22Rv1 (cell line): Measurements from ENCODE around the gene FBN1.

Experiments
- H3K27ac ChIP-seq: fragments of 450-650 bp; 2 replicates; pipeline ENCODE4 v1.5.1; 2017
- ZFX ChIP-seq: fragments of 450-650 bp; IDR thresholded peaks from 2 replicates; pipeline ENCODE4 v1.6.1; 2017; ENCODE audit warnings: antibody characterized with exemption, borderline replicate concordance
- TF ChIP-seq, protein P1 (sequence below): fragments of 450-650 bp; IDR thresholded peaks from 2 replicates; pipeline ENCODE4 v1.5.1; 2017; ENCODE audit warnings: mild to moderate bottlenecking

FBN1 gene

DNA sequence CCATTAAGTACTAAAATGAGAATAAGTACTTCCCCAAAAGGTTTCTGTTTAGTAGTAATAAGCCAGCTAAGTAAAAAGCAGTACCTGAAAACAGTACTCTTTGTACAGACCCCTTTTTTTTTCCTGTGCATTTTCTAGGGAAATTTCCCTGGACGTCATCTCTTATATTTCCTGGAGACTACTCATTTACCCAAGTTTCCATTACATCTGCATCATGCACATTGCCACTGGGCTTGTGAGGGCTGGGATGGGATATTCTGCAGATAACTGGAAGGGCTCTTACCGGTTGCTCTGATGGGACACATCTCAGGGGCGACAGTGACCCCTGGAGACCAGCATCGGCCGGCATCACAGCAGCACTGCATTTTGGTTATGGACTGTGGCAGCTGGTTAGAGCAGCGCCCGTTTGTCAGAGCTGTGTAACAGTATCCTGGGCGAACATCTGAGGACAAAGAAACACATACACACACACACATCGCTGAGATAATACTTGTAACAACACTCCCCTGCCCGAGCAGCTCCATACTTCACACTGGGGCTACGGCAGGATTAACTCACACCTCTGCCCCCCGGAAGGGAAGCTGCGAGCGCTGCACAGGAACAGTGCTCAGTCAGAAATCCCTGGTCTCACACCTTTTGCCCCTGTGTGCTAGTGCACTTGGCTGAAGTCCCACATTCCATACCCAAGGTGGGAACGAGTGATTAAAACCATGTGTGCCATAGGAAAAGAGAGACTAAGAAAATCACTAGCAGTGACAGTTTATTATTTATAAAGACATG lies 124.9 kb downstream of the FBN1 start:
- TF ChIP-seq, protein P1, sequence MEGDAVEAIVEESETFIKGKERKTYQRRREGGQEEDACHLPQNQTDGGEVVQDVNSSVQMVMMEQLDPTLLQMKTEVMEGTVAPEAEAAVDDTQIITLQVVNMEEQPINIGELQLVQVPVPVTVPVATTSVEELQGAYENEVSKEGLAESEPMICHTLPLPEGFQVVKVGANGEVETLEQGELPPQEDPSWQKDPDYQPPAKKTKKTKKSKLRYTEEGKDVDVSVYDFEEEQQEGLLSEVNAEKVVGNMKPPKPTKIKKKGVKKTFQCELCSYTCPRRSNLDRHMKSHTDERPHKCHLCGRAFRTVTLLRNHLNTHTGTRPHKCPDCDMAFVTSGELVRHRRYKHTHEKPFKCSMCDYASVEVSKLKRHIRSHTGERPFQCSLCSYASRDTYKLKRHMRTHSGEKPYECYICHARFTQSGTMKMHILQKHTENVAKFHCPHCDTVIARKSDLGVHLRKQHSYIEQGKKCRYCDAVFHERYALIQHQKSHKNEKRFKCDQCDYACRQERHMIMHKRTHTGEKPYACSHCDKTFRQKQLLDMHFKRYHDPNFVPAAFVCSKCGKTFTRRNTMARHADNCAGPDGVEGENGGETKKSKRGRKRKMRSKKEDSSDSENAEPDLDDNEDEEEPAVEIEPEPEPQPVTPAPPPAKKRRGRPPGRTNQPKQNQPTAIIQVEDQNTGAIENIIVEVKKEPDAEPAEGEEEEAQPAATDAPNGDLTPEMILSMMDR, result no peak
- no peak for TF ChIP-seq ZFX
- H3K27ac ChIP-seq, result no peak overlapping the region

DNA sequence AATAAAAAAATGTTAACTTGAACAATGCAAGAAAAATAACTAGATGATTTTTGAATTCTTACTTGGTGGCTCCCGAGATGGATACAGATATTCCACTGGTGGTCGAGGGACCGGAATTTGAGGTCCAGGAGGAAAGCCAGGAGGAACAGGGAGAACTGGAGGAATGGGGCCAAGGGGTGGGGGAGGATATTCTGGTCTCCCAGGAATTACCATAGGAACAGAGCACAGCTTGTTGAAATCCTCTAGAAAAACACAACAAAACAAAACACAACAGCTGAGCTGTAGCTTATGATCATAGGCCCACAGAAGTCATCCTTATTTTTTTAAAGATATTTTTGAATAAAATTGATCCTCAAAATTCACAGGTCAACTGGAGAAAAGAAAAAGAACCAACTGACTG lies 129.4 kb downstream of the FBN1 start:
- H3K27ac ChIP-seq, result no peak overlapping the region
- TF ChIP-seq ZFX, result no peak
- TF ChIP-seq, protein P1, result no peak

DNA sequence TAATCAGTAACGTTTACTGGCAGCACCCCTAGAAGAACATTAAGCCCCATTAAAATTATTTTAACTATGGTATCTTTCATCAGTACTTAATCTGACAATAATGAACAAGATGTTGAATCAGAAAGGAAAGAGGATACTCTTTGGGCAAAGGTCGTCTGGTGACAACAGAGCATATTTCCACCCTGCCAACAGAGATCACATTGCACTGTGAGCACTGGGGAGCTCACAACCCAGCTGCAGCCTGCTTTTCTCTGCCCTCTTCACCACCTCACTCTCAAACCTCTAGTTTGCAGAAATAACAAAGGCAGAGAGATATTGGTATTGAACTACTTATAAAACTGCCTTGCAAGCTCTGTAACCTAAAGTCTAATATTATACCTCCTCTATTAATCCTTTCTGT lies 130.0 kb downstream of the FBN1 start:
- TF ChIP-seq, protein P1, result no peak
- TF ChIP-seq ZFX, result no peak

DNA sequence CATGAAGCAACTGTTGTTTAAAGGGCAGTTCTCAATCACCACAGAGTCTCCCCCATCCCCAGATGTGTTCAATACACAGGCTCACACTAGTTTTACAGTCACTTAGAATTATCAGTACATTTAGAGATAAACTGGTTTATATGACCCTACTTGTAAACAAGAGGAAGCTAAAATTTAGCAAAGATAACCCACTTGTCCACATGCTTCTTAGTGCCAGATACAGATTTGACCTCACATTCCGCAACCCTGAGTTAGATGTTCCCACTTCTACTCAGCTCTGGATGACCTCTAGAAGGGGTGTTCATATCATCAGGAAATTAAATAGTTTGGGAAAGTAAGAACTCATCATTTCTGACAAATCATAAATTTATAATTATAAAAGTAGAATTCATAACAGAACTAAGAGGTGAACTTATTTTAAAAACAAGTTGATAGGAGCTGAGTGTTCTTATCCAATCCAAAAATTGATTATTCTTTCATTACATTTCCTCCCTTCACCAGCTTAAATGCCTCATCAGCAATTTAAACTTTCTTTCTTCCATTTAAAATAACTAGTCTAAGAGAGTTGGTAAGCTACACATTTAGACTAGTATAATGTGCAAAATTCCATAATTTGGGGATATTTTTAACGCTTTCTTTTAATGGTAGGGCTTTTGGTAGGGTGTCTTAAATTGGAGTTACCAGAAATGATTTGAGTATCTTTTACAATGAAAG lies 131.2 kb downstream of the FBN1 start:
- TF ChIP-seq, protein P1, result no peak
- TF ChIP-seq ZFX, result no peak
- no peak overlapping the region for H3K27ac ChIP-seq

More for the DNA sequence above, 130.0 kb downstream of the FBN1 start:
- H3K27ac ChIP-seq, result no peak overlapping the region

DNA sequence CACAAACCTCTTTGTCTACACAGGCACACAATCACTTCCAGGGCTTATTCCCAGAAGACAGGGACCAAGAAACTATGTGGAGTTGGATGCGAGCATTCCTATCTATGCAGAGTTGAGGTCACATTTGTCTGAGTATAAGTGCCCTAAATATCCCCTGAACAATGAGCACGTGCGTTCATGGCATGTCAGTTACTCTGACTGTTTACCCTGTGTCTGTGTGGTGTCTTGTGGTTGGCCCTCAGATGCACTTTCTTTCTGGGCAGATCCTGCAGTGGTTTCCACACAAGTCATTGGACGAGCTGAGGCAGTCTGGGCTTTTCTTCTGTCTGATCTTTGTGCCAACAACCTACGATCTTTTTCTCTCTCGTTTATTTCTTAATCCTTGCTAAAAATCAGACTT lies 134.5 kb downstream of the FBN1 start:
- H3K27ac ChIP-seq, result no peak overlapping the region
- TF ChIP-seq, protein P1, result no peak
- TF ChIP-seq ZFX, result no peak

DNA sequence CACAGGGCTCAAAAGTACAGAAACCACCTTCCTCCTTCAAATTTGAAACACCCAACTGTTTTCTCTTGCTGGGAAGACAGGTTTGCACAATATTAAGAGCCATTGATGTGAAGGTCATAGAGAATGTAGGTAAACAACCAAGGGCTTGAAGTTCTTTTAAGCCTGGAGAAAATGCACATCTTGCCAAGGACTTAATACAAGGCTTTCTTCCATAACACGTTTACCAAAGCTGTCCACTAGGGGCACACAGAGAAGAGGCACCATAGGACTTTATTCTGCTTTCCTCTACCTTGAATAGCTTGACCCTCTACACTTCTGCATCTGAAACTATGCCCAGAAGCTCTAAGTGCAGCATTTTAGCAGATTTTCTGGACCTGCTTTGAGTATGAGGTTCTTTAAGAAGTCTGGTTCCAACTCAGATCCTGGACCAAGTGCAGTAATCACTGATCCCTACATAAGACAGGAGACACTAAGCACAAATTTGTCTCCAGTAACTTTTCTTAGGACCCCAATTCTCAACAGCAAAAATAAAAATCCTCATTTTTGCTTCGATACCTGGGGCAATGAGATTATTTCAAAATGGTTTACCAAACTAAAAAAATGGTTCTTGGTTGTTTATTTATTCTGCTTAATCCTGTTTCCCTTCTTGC lies 138.0 kb downstream of the FBN1 start:
- TF ChIP-seq, protein P1, result peak; percentile 87
- no peak for TF ChIP-seq ZFX
- no peak overlapping the region for H3K27ac ChIP-seq

DNA sequence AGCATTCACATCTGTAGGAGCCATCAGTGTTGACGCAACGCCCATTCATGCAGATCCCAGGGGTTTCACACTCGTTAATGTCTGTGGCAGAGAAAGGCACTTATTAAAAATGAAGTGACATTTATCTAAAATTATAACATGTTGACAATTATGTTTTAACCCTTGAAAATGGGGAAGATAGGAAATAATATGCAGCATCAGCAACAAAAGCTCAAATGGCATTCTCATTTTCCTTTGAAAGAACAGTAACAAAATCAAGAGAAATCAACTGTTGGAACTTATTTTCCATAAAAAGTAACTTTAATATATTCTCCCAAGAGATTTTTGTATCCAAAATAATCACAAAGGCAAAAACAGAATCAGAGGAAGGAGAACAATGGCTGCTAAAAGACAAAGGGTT lies 140.4 kb downstream of the FBN1 start:
- TF ChIP-seq, protein P1, result no peak
- no peak for TF ChIP-seq ZFX
- no peak overlapping the region for H3K27ac ChIP-seq
